ENCODE results near the gene PXYLP1.

DNA sequence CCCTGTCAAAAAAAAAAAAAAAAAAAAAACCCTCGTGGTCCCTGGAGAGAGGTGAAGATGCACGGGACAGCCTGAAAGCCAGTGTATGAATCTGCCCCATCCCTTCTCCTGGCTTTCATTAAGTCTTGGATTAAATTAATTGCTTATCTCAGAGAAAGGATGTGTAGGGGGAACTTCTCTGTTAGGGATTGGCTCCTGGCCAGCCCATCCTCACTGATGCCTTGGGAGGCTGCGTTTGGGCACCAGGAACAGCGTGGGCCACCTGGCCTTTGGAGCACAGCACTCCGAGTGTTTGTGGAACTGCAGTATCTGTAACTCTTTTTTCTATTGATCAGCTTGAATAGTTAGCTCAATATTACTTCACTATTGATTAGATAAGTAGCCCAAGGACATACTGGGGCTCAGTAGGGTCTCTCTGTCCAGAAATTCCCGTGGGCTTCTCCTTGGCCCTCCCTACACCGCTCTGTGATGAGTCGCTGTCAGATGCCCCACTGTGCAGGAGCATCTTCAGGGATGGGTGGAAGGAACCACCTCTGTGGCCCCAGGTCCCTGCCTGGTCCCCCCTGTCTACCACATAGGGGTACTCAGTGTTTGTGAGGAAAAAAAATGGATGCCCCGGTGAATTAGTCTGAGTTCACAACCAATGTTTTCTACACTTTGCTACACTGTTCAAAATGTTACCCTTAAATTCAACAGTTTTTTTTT, 2.0 kb downstream of the PXYLP1 start:
- TF ChIP-seq RBM15 (IDR thresholded peaks at IDR 0.05; ENCODE audit: insufficient read depth, low read length) (no peak), SMC3 (conservative IDR thresholded peaks at IDR 0.05; ENCODE audit: insufficient read depth, low read depth, low read length) (no peak), CHD2 (IDR thresholded peaks at IDR 0.05; ENCODE audit: low read depth, low read length) (no peak), NFYB (IDR thresholded peaks at IDR 0.05; ENCODE audit: extremely low read depth, insufficient read length) (no peak), TCF3 (CRISPR knock-in tag; IDR thresholded peaks at IDR 0.05) (no peak), CBFB (CRISPR knock-in tag; IDR thresholded peaks at IDR 0.05) (no peak), MAZ (CRISPR knock-in tag; conservative IDR thresholded peaks at IDR 0.05 in 1 of 2, IDR thresholded peaks at IDR 0.05 in 1 of 2) (no peak), GTF2F1 (IDR thresholded peaks at IDR 0.05; ENCODE audit: low read depth, low read length) (no peak), POLR2A (conservative IDR thresholded peaks at IDR 0.05) (no peak), CAMTA2 (CRISPR knock-in tag; conservative IDR thresholded peaks at IDR 0.05) (no peak)
- TF ChIP-seq, protein P1, sequence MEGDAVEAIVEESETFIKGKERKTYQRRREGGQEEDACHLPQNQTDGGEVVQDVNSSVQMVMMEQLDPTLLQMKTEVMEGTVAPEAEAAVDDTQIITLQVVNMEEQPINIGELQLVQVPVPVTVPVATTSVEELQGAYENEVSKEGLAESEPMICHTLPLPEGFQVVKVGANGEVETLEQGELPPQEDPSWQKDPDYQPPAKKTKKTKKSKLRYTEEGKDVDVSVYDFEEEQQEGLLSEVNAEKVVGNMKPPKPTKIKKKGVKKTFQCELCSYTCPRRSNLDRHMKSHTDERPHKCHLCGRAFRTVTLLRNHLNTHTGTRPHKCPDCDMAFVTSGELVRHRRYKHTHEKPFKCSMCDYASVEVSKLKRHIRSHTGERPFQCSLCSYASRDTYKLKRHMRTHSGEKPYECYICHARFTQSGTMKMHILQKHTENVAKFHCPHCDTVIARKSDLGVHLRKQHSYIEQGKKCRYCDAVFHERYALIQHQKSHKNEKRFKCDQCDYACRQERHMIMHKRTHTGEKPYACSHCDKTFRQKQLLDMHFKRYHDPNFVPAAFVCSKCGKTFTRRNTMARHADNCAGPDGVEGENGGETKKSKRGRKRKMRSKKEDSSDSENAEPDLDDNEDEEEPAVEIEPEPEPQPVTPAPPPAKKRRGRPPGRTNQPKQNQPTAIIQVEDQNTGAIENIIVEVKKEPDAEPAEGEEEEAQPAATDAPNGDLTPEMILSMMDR (IDR thresholded peaks at IDR 0.05 in 2 of 3, conservative IDR thresholded peaks at IDR 0.05 in 1 of 3; ENCODE audit: insufficient read depth in 2 of 3, low read depth in 1 of 3, low read length in 3 of 3), result no peak
- TF ChIP-seq, protein P2, sequence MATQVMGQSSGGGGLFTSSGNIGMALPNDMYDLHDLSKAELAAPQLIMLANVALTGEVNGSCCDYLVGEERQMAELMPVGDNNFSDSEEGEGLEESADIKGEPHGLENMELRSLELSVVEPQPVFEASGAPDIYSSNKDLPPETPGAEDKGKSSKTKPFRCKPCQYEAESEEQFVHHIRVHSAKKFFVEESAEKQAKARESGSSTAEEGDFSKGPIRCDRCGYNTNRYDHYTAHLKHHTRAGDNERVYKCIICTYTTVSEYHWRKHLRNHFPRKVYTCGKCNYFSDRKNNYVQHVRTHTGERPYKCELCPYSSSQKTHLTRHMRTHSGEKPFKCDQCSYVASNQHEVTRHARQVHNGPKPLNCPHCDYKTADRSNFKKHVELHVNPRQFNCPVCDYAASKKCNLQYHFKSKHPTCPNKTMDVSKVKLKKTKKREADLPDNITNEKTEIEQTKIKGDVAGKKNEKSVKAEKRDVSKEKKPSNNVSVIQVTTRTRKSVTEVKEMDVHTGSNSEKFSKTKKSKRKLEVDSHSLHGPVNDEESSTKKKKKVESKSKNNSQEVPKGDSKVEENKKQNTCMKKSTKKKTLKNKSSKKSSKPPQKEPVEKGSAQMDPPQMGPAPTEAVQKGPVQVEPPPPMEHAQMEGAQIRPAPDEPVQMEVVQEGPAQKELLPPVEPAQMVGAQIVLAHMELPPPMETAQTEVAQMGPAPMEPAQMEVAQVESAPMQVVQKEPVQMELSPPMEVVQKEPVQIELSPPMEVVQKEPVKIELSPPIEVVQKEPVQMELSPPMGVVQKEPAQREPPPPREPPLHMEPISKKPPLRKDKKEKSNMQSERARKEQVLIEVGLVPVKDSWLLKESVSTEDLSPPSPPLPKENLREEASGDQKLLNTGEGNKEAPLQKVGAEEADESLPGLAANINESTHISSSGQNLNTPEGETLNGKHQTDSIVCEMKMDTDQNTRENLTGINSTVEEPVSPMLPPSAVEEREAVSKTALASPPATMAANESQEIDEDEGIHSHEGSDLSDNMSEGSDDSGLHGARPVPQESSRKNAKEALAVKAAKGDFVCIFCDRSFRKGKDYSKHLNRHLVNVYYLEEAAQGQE (IDR thresholded peaks at IDR 0.05; ENCODE audit: borderline replicate concordance), result no peak
- TF ChIP-seq, protein P2 (CRISPR knock-in tag; IDR thresholded peaks at IDR 0.05; ENCODE audit: low read depth), result no peak
- TF ChIP-seq, protein P3, sequence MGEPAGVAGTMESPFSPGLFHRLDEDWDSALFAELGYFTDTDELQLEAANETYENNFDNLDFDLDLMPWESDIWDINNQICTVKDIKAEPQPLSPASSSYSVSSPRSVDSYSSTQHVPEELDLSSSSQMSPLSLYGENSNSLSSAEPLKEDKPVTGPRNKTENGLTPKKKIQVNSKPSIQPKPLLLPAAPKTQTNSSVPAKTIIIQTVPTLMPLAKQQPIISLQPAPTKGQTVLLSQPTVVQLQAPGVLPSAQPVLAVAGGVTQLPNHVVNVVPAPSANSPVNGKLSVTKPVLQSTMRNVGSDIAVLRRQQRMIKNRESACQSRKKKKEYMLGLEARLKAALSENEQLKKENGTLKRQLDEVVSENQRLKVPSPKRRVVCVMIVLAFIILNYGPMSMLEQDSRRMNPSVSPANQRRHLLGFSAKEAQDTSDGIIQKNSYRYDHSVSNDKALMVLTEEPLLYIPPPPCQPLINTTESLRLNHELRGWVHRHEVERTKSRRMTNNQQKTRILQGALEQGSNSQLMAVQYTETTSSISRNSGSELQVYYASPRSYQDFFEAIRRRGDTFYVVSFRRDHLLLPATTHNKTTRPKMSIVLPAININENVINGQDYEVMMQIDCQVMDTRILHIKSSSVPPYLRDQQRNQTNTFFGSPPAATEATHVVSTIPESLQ (CRISPR knock-in tag; IDR thresholded peaks at IDR 0.05), result no peak
- TF ChIP-seq, protein P4, sequence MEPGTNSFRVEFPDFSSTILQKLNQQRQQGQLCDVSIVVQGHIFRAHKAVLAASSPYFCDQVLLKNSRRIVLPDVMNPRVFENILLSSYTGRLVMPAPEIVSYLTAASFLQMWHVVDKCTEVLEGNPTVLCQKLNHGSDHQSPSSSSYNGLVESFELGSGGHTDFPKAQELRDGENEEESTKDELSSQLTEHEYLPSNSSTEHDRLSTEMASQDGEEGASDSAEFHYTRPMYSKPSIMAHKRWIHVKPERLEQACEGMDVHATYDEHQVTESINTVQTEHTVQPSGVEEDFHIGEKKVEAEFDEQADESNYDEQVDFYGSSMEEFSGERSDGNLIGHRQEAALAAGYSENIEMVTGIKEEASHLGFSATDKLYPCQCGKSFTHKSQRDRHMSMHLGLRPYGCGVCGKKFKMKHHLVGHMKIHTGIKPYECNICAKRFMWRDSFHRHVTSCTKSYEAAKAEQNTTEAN (CRISPR knock-in tag; IDR thresholded peaks at IDR 0.05), result no peak

Data from K562 (cell line).